ENCODE data around the gene ANKRD13B. TPM values are rescaled to one million over a fixed set of nuclear protein-coding genes. Genes with fewer than 3 reads are reported as not detected.

Gene ANKRD13B
- polyA plus RNA-seq, 2 of the 4 experiments (the other 2 are of a cell fraction), result 4.5 to 17.8 TPM

DNA sequence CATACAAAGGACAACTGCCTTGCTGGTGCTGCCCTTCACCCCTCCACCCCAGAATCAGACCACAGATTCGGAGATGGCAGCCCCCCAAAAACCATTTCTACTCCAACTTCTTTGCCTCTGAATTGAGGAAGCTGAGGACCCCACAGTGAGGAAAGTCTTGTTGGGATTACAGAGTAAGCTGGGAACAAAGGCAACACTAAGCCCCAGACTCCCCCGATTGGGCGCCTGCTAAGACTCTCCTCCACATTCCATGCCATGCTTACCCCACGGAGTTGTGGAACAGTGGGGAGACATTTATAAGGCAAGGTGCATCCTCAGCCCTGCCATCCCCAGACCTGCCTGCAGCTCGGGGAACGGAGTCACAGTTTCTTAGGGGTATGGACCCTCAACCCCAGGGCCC, 5.3 kb upstream of the ANKRD13B start:
- TF ChIP-seq NFE2L2 (conservative IDR thresholded peaks at IDR 0.05; ENCODE audit: low read length) (no peak), MYC (IDR thresholded peaks at IDR 0.05; ENCODE audit: borderline replicate concordance, low read length) (no peak), KDM5A (IDR thresholded peaks at IDR 0.05) (no peak), HOXB5 (CRISPR knock-in tag; IDR thresholded peaks at IDR 0.05) (no peak), HDAC2 (IDR thresholded peaks at IDR 0.05) (no peak), ZFP36 (IDR thresholded peaks at IDR 0.05; ENCODE audit: borderline replicate concordance, partially characterized antibody) (no peak)
- TF ChIP-seq, protein P1, sequence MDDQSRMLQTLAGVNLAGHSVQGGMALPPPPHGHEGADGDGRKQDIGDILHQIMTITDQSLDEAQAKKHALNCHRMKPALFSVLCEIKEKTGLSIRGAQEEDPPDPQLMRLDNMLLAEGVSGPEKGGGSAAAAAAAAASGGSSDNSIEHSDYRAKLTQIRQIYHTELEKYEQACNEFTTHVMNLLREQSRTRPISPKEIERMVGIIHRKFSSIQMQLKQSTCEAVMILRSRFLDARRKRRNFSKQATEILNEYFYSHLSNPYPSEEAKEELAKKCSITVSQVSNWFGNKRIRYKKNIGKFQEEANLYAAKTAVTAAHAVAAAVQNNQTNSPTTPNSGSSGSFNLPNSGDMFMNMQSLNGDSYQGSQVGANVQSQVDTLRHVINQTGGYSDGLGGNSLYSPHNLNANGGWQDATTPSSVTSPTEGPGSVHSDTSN (IDR thresholded peaks at IDR 0.05), result no peak
- Histone ChIP-seq H3K4me2 (peak overlapping the region; percentile 98), H3K4me3 (peak overlapping the region; percentile 82), H3K9me3 (no peaks in the 10 kb centered on the region), H3K27ac (peak overlapping the region; percentile 95 to 96; a peak in 4 of 6 replicates), H3K4me1 (peaks cover 50% of the 10 kb centered on the region)
- FAIRE-seq (no peak), ATAC-seq (no peak), DNase-seq (ENCODE audit: low read depth in 1 of 2, low spot score in 1 of 2) (no peak)
- ChIA-PET POLR2A (interaction anchor here (1.5 kb wide), 1 partner anchor 21 kb away, joined by 5 read pairs; the partner anchor contains the start of gene ABHD15), CTCF (interaction anchor here (0.6 to 16.7 kb wide), 15 partner anchors 9 to 505 kb away, joined by 3 to 383 read pairs (median 4); partner anchors contain the start of genes ABHD15 and TP53I13)
- 88% methylated on average over 6 of the region's 6 CpGs for WGBS (ENCODE audit: missing lambda C conversion rate)

DNA sequence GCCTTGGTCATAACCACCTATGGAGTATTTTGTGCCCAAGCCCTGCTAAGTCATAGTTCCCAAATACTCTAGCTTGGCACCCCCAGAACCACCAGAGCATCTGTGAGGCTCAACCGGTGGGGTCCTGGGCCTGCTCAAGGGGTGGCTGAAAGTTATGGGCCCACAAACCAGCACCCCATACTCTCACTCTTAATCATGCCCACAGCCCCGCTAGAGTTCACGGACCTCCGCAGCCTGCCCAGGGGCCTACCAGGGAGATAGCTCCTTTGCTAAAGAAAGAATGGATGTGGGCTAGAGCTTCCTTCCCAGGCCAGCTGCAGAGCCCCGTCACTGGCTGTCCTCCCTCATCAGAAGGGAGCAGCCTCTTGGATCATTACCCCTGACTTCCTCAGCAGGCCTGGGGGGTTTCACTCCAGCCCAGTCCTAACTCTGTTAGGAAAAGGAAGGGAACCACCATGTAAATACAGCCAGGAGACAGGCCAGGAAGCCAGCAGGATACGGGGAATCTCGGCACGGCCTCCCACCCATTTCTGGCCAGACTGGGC, 4.8 kb upstream of the ANKRD13B start:
- Histone ChIP-seq H3K9me3 (no peaks in the 10 kb centered on the region), H3K4me2 (peak overlapping the region; percentile 98), H3K4me3 (peak overlapping the region; percentile 82), H3K27ac (peak overlapping the region; percentile 95 to 96), H3K4me1 (peaks cover 53% of the 10 kb centered on the region)
- ChIA-PET CTCF (interaction anchor here (0.6 to 16.7 kb wide), 17 partner anchors 9 to 505 kb away, joined by 3 to 383 read pairs (median 4); partner anchors contain the start of genes ABHD15 and TP53I13), POLR2A (interaction anchor here (1.5 kb wide), 1 partner anchor 21 kb away, joined by 5 read pairs; the partner anchor contains the start of gene ABHD15)
- 38% methylated on average over 8 of the region's 8 CpGs for WGBS (ENCODE audit: missing lambda C conversion rate)
- FAIRE-seq, result no peak
- DNase-seq (ENCODE audit: low read depth in 1 of 2, low spot score in 1 of 2), result no peak
- TF ChIP-seq EHF (CRISPR knock-in tag; IDR thresholded peaks at IDR 0.05) (no peak), TFCP2L1 (CRISPR knock-in tag; IDR thresholded peaks at IDR 0.05) (no peak), RCOR1 (IDR thresholded peaks at IDR 0.05; ENCODE audit: low read depth, low read length) (no peak), BHLHE40 (IDR thresholded peaks at IDR 0.05; ENCODE audit: low read depth, low read length) (no peak), SMC3 (IDR thresholded peaks at IDR 0.05) (no peak), FOSB (CRISPR knock-in tag; IDR thresholded peaks at IDR 0.05) (no peak), TP53 (CRISPR knock-in tag; IDR thresholded peaks at IDR 0.05) (no peak), NR3C1 (IDR thresholded peaks at IDR 0.05) (no peak), RFX5 (IDR thresholded peaks at IDR 0.05) (no peak), FOXS1 (CRISPR knock-in tag; IDR thresholded peaks at IDR 0.05) (no peak), GATA3 (IDR thresholded peaks at IDR 0.05; ENCODE audit: borderline replicate concordance) (no peak), MAFK (IDR thresholded peaks at IDR 0.05; ENCODE audit: partially characterized antibody) (no peak), POLR2AphosphoS2 (conservative IDR thresholded peaks at IDR 0.05; ENCODE audit: low read length) (no peak), SREBF2 (IDR thresholded peaks at IDR 0.05) (no peak), FOSL2 (IDR thresholded peaks at IDR 0.05) (no peak), FOSL2 (CRISPR knock-in tag; IDR thresholded peaks at IDR 0.05) (no peak), ZSCAN20 (CRISPR knock-in tag; IDR thresholded peaks at IDR 0.05) (no peak)
- TF ChIP-seq, protein P2, sequence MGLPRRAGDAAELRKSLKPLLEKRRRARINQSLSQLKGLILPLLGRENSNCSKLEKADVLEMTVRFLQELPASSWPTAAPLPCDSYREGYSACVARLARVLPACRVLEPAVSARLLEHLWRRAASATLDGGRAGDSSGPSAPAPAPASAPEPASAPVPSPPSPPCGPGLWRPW (IDR thresholded peaks at IDR 0.05), result no peak
- TF ChIP-seq, protein P3, sequence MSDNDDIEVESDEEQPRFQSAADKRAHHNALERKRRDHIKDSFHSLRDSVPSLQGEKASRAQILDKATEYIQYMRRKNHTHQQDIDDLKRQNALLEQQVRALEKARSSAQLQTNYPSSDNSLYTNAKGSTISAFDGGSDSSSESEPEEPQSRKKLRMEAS (IDR thresholded peaks at IDR 0.05), result no peak
- TF ChIP-seq, protein P1 (IDR thresholded peaks at IDR 0.05), result no peak
- no peak for ATAC-seq
